ENCODE measurements around the gene MICAL3.
"Not testable (repeated sequence)": the region's sequence is repeated elsewhere in the genome, so short reads cannot be mapped to it uniquely, and the experiment has no call there.

The MICAL3 gene

DNA sequence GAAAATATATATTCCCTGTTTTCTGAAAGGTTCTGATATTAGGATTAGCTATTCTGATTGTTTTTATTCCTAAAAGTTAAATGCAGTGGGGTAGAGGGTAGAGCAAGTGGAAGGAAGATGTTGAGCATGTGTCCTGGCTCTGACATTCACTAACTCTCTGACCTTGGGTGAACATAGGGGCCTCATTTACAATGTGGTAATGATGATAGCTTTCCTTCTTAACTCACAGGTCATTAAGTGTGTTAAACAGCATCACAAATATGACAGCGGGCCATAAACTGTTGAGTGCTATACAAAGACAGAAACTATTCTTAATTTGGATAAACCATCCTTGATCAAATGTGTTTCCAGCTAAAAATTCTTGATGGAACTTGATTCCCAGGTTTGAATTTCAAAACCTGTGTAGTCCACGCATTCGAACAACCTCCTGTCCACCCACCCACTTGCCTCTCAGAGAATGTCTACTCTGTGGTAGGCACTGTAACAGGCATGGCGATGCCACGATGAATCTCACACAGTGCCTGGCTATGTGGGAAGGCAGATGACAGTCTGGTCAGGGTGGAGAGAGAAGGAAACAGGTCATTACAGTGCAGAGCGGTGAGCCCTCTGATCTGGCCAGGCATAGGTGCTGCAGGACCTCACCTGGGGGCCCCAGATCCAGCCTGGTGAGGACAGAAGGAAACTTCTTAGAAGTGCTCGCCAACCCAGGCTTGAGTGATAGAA lies 34.2 kb upstream of the MICAL3 start:
- DNase-seq = no peak

DNA sequence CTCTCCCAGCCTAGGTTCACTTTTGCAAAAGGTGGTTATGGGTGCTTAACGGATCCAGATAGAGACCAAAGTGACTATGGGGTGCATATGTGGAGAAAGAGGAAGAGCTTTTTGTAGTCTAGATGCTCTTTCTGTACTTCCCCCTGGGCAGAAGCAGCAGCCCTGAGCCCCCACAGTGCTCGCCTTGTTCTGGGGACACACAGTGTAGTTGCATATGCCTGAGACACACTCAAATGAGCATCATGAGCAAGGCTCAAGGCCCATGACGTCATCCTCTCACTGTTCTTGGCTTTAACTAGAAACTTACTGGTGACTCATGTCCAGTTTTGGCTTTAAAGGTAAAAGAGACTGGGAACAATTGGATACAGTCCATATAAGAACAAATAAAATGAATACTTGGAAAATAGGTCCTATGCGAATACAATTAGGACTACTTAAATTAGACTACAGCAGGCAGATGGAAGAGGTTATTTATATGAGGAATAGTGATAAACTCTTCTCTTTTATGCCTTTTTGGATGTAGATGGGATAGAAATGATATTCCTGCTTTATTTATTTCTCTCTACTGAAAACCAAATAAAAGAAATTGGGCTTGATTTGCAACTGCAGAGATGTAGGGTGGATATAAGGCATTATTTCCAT lies 33.3 kb upstream of the MICAL3 start:
- no peak for DNase-seq

DNA sequence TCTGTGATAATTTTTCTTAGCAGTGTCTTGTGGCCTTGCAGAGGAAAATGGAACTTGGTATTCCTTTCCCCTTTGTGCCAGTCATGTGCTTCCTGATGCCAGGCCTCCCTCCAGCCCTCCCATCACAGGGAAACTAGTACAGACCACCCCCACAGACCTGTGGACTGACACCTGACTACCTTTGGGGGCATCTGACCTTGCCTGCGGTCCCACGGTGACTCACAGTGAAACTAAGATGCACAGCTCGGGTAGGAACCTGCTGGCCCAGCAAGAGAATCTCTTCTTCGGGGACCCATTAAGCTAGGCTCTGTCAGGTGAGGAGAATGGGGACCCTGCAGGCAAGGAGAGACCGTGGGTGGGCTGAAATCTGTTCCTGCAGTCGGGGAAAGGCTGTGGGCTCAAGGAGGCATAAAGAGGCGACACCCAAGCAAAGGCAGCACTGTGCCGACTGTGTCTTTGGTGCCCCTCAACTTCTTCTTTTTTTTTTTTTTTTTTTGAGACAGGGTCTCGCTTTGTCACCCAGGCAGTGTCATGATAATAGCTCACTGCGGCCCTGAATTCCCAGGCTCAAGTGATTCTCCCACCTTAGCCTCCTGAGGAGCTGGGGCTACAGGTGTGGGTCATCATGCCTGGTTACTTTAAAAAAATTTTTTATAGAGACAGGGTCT lies 32.6 kb upstream of the MICAL3 start:
- DNase-seq = no peak

DNA sequence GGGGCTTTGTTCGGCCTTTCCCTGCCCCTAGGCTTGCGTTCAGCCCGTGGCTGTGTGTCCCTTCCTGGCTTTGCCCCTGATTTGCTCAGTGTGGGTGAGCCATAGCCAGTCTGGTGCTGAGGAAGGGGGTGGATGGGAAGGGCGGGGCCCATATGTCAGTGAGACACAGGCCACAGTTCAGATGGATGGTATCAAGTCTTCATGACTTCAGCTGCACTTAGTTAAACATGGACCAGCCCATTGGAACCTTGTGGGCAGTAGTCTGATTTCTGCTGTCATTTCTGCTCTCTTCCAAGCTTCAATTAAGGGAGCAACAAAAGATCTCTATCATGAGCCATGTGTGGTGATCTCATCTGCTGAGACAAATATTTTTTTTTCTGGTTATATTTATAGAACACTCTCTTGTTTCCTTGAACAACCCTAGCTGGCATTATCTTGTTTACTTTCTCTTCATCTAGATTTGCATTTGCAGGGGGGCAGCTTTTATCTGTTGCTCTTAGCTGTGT lies 31.9 kb upstream of the MICAL3 start:
- no peak for DNase-seq

DNA sequence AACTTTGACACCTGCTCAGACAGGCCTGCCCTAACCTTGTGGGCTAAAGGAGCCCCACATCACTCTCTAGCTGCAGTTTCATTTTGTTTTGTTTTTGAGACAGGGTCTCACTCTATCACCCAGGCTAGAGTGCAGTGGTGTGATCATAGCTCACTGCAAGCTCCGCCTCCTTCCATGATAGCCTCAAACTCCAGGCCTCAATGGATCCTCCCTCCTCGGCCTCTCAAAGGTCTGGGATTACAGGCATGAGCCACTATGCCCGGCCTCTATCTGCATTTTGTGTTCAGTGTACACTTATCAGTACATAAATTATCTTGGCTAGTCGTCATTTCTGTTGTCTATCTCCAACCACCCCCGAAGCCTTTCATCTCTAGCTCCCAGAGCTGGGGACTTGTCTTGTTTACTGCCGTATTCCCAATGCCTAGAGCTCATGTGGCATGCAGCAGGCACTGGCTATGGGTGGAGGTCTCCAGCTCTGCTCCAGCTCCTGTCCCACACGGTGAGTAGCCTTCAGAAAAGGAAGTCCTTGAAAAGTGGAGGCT lies 31.3 kb upstream of the MICAL3 start:
- DNase-seq = no peak

DNA sequence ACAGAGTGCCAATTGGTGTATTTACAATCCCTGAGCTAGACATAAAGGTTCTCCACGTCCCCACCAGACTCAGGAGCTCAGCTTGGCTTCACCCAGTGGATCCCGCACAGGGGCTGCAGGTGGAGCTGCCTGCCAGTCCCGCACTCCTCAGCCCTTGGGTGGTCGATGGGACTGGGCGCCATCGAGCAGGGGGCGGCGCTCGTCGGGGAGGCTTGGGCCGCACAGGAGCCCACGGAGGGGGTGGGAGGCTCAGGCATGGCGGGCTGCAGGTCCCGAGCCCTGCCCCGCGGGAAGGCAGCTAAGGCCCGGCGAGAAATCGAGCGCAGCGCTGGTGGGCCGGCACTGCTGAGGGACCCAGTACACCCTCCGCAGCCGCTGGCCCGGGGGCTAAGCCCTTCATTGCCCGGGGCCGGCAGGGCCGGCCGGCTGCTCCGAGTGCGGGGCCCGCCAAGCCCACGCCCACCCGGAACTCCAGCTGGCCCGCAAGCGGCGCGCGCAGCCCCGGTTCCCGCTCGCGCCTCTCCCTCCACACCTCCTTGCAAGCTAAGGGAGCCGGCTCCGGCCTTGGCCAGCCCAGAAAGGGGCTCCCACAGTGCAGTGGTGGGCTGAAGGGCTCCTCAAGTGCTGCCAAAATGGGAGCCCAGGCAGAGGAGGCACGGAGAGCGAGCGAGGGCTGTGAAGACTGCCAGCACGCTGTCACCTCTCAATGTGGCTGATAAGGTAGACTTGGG lies 29.0 kb upstream of the MICAL3 start:
- not testable (repeated sequence) for DNase-seq

DNA sequence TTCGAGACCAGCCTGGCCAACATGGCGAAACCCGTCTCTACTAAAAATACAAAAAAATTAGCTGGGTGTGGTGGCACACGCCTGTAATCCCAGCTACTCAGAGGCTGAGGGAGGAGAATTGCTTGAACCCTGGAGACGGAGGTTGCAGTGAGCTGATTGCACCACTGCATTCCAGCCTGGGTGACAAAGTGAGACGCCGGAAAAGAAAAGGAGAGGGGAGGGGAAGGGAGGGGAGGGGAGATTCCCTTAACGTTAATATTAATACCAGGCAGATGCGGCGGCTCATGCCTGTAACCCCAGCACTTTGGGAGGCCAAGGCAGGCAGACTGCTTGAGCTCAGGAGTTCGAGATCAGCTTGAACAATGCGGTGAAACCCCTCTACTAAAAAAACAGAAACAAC lies 26.8 kb upstream of the MICAL3 start:
- not testable (repeated sequence) for DNase-seq

DNA sequence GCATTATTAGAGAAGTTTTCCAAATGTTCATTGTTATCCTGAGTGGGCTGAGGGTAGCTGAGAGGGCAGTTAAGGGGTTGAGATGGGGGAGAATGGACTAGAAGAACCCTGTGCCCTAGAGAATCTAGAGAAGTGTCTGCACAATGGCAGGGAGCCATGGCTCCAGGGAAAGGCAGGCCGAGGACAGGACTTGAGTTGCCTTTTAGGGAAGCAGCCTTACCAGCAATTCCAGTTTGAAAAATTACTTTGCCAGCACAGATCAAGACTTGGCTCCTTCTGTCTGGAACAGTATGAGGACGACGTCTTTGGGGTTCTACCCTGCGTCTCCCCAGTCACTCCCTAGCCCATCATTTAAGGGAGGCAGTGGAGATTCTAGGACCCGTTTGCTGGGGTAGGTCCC lies 25.7 kb upstream of the MICAL3 start:
- DNase-seq = no peak

DNA sequence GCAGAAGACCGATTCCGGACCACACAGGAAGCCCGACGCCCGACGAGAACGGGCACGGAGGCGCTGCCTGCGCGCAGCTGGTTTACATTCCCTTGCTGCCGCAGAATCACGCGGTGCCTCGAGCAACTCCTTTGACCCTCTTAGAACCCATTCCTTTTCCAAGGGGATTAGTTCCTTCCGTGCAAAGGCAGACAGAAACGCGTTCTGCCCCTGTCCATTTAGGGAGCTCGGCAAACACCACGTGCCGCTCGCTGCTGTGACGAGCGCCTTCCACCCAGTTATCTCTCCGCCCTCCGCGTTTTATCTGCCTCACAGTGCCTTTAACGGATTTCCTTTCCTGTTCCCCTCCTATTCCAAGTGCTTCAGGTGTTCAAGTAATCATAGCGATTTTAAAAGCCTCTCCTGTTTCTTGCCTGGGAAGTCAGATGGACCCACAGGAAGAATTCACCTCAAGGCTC lies 24.1 kb upstream of the MICAL3 start:
- no peak for DNase-seq

DNA sequence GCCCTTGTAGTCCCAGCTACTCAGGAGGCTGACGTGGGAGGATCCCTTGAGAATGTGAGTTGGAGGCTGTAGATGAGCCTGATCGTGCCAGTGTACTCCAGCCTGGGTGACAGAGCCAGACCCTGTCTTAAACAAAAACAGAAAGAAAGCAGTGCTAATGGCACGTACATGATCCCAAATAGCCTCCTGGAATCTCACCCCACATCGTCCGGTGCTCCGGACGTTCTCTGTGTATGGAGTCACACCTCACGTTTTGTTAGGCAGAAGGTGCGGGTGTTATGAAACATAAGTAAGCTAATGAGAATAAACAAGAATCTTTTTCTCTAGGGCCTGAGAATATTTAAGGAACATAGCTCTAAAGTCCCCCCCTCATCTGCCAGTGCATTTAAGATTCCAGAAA lies 23.7 kb upstream of the MICAL3 start:
- no peak for DNase-seq

DNA sequence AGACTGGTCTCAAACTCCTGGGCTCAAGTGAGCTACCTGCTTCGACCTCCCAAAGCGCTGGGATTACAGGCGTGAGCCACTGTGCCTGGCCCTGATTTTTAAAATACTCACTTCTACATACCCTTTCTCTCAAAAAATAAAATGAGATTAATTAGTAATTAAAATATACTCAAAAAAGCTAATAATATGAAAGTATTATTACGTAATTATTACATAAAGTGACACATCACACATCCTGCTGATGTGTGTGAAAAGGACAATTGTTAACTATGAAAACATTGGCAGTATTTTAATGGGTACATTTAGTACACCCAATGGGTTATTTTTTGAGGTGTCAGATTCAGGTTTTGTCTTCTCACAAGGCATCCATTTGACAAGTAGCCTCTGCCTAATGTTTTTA lies 21.4 kb upstream of the MICAL3 start:
- DNase-seq = no peak

DNA sequence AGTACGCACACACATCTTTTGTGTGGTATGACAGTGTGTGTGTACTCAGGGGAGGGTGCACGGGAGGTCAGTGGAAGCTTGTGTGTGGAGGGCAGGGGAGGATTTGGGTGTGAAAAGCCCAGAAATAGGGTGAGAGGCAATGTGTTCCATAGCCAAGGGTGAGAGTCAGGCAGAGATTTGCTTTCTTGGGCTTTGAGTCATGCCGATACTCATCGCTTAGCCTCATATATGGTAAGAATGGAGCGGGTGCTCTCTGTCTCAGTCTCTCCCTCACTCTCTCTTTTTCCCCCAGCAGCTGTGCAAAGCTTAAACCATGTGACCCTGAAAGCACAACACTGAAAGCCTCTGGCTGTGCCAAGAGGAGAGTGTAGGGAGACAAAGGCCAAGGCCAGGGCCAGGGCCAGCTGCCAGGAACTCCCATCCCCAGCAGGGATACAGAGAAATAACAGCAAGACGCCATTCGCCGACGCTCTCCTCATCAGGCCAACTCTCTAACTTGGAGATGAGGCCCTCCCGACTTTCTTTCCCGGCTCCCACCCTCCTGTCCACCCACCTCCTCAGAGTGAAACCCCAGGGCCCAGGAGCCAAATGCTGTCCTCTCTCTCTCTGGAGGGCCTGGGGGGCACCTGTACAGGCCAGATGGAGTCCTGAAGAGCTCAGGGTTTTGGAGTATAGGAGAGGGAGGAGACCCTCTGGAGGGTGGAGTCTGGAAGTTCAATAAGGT lies 20.3 kb upstream of the MICAL3 start:
- DNase-seq = no peak

DNA sequence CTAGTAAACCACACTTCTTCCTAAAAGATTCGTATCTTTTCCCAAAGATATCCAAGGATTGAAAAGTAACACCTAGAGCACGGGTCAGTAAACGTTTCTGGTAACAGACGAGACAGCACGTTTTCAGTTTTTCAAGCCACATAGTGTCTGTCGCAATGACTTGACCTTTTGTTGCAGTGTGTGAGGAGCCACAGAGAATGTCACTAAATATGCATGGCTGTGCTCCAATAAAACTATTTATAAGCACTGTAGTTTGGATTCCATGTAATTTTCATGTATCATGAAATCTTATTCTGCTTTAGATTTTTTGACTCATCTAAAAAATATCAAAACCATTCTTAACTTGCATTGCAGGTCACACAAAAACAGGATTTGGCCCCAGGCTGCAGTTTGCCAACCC lies 18.3 kb upstream of the MICAL3 start:
- no peak for DNase-seq

DNA sequence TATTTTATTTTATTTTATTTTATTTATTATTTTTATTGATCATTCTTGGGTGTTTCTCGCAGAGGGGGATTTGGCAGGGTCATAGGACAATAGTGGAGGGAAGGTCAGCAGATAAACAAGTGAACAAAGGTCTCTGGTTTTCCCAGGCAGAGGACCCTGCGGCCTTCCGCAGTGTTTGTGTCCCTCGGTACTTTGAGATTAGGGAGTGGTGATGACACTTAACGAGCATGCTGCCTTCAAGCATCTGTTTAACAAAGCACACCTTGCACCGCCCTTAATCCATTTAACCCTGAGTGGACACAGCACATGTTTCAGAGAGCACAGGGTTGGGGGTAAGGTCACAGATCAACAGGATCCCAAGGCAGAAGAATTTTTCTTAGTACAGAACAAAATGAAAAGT lies 16.5 kb upstream of the MICAL3 start:
- DNase-seq = not testable (repeated sequence)

DNA sequence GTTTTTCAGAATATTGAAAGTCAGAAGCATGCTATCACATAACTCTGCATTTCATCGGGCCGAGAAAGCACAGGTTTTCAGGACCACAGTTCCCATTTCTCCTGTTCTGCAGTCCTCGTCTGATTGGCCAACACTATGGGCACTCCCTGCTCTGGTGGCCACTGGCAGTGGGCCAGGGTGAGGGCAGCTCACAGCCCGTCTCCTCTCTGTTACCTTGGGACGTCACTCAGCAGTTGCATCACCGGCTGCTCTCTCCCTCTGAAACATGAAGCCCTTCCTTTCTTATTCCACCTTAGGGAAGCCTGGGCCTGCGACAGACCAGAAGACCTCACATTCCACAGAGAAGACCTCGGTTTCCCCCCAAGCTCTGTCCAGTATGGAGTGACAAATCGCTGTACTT lies 11.4 kb upstream of the MICAL3 start:
- DNase-seq = no peak

DNA sequence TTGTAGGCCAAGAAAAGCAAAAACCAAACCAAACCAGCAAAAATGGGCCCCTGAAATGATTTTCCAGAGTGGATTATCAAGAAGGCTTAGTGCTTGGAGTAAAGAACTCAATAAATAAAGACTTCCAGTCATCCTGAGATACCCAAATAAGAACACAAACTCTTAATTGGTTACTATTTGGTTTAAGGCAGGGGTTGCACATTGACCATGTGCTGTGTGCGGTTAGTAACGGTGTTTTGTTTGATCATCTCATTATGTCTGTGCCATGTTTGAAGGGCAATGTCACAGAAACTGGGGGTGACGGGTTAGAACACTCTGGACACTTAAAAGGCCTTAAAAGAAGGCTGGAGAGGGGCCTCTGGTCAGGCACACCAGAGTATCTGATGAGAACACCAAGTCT lies 9.7 kb upstream of the MICAL3 start:
- no peak for DNase-seq

DNA sequence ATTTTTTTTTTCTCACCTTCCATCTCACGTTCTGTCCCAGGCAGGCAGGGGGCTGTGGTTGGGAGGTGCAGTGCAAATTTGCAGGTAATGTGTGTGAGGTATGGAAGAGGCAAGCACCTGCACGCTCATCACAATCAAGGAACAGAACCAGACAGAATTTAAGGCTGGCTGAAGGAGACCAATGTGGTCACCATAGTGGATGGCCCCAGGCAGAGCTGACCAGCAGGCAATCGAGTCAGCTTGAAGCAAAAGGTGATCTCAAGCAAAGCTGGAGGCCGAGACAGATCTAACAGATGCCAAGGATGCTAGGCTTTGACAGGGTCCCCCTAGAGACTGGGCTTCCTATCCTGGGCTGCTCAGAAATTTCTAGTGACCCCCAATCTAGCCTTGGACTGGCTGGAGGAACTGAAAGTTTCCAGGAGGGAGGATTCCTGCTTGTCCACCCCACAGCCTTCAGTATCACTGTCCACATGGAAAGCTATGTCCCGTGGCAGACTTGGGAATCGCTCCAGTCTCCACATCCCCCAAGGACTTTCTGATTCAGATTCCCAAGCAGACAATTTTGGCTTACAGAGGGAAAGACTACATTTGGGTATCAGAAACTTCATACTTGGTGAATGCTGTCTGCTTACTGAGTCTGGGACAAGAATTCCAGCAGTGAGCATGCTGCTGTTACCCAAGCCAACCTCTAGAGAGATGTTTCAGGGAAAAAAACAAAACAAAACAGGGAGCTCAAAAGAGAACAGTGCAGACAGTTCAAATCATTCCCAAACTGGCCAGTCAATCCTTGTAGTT lies 9.0 kb upstream of the MICAL3 start:
- no peak for DNase-seq

DNA sequence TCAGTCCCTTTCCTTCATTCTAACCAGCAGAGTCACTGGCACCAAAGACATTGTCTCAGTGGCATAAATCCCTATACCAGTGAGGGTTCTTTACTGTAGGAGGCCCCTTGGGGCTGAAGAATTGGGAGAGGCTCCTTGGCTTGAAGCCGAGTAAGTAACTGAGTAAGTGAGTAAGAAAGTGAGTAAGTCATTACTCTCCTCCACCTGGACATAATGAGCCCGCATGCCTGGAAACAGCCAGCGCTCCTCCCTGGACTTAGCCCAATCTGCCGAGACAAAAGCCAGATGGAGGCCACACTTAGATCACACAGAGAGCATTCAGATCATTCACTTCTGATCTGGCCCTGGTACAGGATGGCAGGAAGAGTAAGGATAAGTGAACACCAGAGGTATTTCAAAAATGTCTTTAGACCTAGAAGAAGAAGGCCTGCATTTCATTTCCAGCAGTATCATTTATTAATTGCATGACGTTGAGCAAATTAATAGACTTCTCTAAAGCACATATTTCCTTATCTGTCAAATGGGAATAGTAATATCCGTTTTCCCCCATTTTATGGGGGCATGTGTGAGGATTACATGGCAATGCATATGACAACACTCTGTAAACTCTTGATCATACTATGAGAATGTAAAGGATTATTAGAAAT lies 8.2 kb upstream of the MICAL3 start:
- DNase-seq = no peak

DNA sequence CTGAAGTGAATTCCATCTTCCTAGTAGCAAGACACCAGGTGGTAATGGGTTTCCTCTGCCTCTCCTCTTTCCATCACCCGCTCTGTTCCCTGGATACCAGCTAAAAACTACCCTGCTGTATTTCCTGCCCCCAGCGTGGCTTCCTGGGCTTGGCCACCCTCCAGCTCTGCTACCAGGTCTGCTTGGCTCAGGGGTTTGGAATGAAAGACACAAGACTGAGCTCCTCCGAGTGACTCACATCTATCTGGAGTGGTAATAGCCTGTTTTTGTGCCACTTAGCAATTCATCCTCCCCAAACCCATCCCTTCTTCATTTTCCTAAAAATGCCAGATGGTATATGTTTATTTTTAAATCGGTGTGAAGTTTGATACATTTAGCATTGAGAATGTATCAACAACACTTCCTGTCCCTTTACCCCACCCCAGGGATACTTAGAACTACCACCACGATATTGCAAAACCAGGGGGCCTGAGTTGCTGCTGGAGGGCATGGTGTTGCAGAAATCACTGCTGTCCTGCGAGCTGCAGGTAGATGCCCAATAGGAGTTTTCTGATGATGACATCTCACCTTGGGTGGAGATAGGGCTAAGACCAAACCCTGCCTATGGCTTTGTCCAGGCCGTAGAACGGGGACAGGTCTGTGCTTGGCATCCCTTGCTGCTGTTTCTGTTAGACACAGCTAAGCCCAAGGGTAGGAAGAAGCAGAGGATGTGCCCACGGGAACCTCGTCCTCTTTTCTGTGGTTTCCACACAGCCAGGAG lies 7.5 kb upstream of the MICAL3 start:
- no peak for DNase-seq

DNA sequence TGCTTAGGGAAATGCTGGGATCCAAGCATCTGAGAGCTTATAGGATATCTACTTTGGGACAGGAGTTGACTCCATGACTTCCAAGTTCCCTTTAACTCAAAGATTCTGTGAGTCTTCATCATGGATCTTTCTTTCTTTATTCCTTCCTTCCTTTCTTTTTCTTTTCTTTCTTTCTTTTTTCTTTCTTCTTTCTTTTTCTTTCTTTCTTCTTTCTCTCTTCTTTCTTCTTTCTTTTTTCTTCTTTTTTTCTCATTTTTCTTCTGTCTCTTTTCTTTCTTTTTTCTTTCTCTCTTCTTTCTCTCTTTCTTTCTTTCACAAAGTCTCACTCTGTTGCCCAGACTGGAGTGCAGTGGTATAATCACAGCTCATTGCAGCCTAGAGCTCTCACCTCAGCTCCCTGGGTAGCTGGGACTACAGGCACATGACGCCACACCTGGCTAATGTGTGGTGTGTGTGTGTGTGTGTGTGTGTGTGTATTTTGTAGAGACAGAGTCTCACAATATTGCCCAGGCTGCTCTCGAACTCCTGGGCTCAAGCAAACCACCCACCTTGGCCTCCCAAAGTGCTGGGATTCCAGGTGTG lies 5.4 kb upstream of the MICAL3 start:
- no peak for DNase-seq
